A549 treated with AZD2906 at 1 μM for 4 hours (cell line): Measurements from ENCODE around the gene RUNDC3A. TPM values are rescaled to one million over a fixed set of nuclear protein-coding genes. Genes with fewer than 3 reads are reported as not detected.

Experiments
- total RNA-seq: library from RNA; stranded (reverse); fragments of 200-300 nt; extraction: Qiagen RNA extraction; gene quantifications from 5 replicates; pipeline ENCODE4 v1.2.3, GENCODE V29; 2022

Gene RUNDC3A
- total RNA-seq: 0.82 to 1.5 TPM (median 0.88 TPM) in 5 replicates

GRCh38 chr17:44308320-44308818 is at the start of gene RUNDC3A:
RUNDC3A (plus strand) TSS chr17:44308601; CDS start chr17:44308833, 232 bp downstream.

GRCh38 chr17:44267818-44268490 is 40.4 kb upstream of the RUNDC3A start, which contains the start of gene SLC4A1:
SLC4A1 (minus strand) TSS chr17:44268135; CDS start chr17:44262866, 5,269 bp downstream.

GRCh38 chr17:44324571-44325275 is 16.3 kb downstream of the RUNDC3A start, which contains the start of gene SLC25A39:
SLC25A39 (minus strand) TSS chr17:44324823; CDS start chr17:44323562, 1,261 bp downstream.

GRCh38 chr17:44344939-44345453 is 36.6 kb downstream of the RUNDC3A start, which contains the start of gene GRN:
GRN (plus strand) TSS chr17:44345302; CDS start chr17:44349165, 3,863 bp downstream.

GRCh38 chr17:44363613-44364159 is 55.3 kb downstream of the RUNDC3A start, which contains the start of gene FAM171A2:
FAM171A2 (minus strand) TSS chr17:44363853; CDS start chr17:44363714, 139 bp downstream.

Other genes starting within 250 kb of the RUNDC3A start
- gene LSM12, start 241.9 kb upstream of the RUNDC3A start, total RNA-seq: 48.6 to 52.3 TPM (median 49.5 TPM) in 5 replicates
- 116 to 174 TPM (median 167 TPM) in 5 replicates for gene G6PC3, start 237.9 kb upstream of the RUNDC3A start, total RNA-seq
- gene HDAC5, start 185.0 kb upstream of the RUNDC3A start, total RNA-seq: 12.0 to 16.8 TPM (median 15.3 TPM) in 5 replicates
- gene HROB, start 166.7 kb upstream of the RUNDC3A start, total RNA-seq: 8.3 to 11.9 TPM (median 11.3 TPM) in 5 replicates
- gene ASB16, start 137.9 kb upstream of the RUNDC3A start, total RNA-seq: 0.07 TPM in 3 of 5 replicates, not detected in the others
- gene TMUB2, start 121.6 kb upstream of the RUNDC3A start, total RNA-seq: 34.5 to 43.3 TPM (median 42.7 TPM) in 5 replicates
- 52.9 to 68.2 TPM (median 63.5 TPM) in 5 replicates for gene ATXN7L3, start 108.7 kb upstream of the RUNDC3A start, total RNA-seq
- 79.2 to 91.0 TPM (median 85.8 TPM) in 5 replicates for gene UBTF, start 88.9 kb upstream of the RUNDC3A start, total RNA-seq
- gene SLC4A1, start 40.5 kb upstream of the RUNDC3A start, total RNA-seq: not detected in 5 replicates
- gene SLC25A39, start 16.2 kb downstream of the RUNDC3A start, total RNA-seq: 145 to 205 TPM (median 196 TPM) in 5 replicates
- 224 to 253 TPM (median 236 TPM) in 5 replicates for gene GRN, start 36.7 kb downstream of the RUNDC3A start, total RNA-seq
- gene FAM171A2, start 55.3 kb downstream of the RUNDC3A start, total RNA-seq: 2.8 to 4.8 TPM (median 3.5 TPM) in 5 replicates
- 1.0 to 1.5 TPM (median 1.3 TPM) in 5 replicates for gene ITGA2B, start 81.0 kb downstream of the RUNDC3A start, total RNA-seq
- gene GPATCH8, start 194.8 kb downstream of the RUNDC3A start, total RNA-seq: 16.8 to 25.1 TPM (median 20.3 TPM) in 5 replicates
- gene FZD2, start 248.9 kb downstream of the RUNDC3A start, total RNA-seq: 23.6 to 37.5 TPM (median 34.8 TPM) in 5 replicates